Ishikawa (cell line): ENCODE measurements around the gene C11orf87.

Experiments
- CEBPB ChIP-seq: IDR thresholded peaks from 2 replicates; pipeline ENCODE4 v1.6.1; 2012
- CREB1 ChIP-seq: IDR thresholded peaks from 2 replicates; pipeline ENCODE4 v1.6.1; 2012; ENCODE audit warnings: low read depth
- EGR1 ChIP-seq: IDR thresholded peaks from 2 replicates; pipeline ENCODE4 v1.6.1; 2012
- EP300 ChIP-seq: IDR thresholded peaks from 2 replicates; pipeline ENCODE4 v1.6.1; 2012; ENCODE audit warnings: borderline replicate concordance
- FOXM1 ChIP-seq: IDR thresholded peaks from 2 replicates; pipeline ENCODE4 v1.6.1; 2012; ENCODE audit warnings: low read depth, borderline replicate concordance
- NFIC ChIP-seq: IDR thresholded peaks from 2 replicates; pipeline ENCODE4 v1.6.1; 2012
- RAD21 ChIP-seq: IDR thresholded peaks from 2 replicates; pipeline ENCODE4 v1.6.1; 2012; ENCODE audit warnings: low read depth
- TAF1 ChIP-seq: IDR thresholded peaks from 2 replicates; pipeline ENCODE4 v1.6.1; 2012; ENCODE audit warnings: low read depth, mild to moderate bottlenecking
- TCF12 ChIP-seq: IDR thresholded peaks from 2 replicates; pipeline ENCODE4 v1.6.1; 2012; ENCODE audit warnings: low read depth
- TEAD4 ChIP-seq: IDR thresholded peaks from 2 replicates; pipeline ENCODE4 v1.6.1; 2012
- YY1 ChIP-seq: IDR thresholded peaks from 2 replicates; pipeline ENCODE4 v1.6.1; 2012; ENCODE audit warnings: low read depth
- ZBTB7A ChIP-seq: IDR thresholded peaks from 2 replicates; pipeline ENCODE4 v1.6.1; 2012; ENCODE audit warnings: low read depth
- TF ChIP-seq, protein P1 (sequence below): IDR thresholded peaks from 2 replicates; pipeline ENCODE4 v1.6.1; 2012; ENCODE audit warnings: low read depth, mild to moderate bottlenecking
- TF ChIP-seq, protein P2 (sequence below): IDR thresholded peaks from 2 replicates; pipeline ENCODE4 v1.6.1; 2012
- TF ChIP-seq, protein P3 (sequence below): IDR thresholded peaks from 2 replicates; pipeline ENCODE4 v1.6.1; 2012

The C11orf87 gene

DNA sequence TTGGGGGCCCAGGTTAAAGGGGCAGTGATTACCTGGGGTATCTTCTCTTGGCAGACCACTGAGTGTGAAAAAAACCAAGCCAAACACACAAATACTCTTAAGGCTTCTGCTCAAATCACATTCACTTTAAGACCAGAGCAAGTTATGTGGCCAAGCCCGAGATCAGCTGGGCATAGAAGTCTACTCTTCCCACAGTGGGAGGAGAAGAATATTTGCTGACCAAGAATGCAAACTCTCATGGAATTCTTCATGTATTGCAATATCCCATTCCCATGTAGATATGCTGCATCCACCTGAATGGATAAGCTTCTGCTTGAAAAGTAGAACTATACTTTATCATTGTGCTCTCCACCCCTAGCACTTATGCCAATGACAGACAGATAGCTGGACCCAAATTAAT is 37.1 kb upstream of the C11orf87 start:
- TF ChIP-seq EP300 (no peak), RAD21 (no peak), TEAD4 (no peak), EGR1 (no peak), TAF1 (no peak), YY1 (no peak), NFIC (no peak), TCF12 (no peak), ZBTB7A (no peak), CEBPB (no peak), FOXM1 (no peak), CREB1 (no peak)
- TF ChIP-seq, protein P1, sequence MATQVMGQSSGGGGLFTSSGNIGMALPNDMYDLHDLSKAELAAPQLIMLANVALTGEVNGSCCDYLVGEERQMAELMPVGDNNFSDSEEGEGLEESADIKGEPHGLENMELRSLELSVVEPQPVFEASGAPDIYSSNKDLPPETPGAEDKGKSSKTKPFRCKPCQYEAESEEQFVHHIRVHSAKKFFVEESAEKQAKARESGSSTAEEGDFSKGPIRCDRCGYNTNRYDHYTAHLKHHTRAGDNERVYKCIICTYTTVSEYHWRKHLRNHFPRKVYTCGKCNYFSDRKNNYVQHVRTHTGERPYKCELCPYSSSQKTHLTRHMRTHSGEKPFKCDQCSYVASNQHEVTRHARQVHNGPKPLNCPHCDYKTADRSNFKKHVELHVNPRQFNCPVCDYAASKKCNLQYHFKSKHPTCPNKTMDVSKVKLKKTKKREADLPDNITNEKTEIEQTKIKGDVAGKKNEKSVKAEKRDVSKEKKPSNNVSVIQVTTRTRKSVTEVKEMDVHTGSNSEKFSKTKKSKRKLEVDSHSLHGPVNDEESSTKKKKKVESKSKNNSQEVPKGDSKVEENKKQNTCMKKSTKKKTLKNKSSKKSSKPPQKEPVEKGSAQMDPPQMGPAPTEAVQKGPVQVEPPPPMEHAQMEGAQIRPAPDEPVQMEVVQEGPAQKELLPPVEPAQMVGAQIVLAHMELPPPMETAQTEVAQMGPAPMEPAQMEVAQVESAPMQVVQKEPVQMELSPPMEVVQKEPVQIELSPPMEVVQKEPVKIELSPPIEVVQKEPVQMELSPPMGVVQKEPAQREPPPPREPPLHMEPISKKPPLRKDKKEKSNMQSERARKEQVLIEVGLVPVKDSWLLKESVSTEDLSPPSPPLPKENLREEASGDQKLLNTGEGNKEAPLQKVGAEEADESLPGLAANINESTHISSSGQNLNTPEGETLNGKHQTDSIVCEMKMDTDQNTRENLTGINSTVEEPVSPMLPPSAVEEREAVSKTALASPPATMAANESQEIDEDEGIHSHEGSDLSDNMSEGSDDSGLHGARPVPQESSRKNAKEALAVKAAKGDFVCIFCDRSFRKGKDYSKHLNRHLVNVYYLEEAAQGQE: no peak
- TF ChIP-seq, protein P2, sequence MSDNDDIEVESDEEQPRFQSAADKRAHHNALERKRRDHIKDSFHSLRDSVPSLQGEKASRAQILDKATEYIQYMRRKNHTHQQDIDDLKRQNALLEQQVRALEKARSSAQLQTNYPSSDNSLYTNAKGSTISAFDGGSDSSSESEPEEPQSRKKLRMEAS: no peak
- TF ChIP-seq, protein P3, sequence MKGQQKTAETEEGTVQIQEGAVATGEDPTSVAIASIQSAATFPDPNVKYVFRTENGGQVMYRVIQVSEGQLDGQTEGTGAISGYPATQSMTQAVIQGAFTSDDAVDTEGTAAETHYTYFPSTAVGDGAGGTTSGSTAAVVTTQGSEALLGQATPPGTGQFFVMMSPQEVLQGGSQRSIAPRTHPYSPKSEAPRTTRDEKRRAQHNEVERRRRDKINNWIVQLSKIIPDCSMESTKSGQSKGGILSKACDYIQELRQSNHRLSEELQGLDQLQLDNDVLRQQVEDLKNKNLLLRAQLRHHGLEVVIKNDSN: no peak

DNA sequence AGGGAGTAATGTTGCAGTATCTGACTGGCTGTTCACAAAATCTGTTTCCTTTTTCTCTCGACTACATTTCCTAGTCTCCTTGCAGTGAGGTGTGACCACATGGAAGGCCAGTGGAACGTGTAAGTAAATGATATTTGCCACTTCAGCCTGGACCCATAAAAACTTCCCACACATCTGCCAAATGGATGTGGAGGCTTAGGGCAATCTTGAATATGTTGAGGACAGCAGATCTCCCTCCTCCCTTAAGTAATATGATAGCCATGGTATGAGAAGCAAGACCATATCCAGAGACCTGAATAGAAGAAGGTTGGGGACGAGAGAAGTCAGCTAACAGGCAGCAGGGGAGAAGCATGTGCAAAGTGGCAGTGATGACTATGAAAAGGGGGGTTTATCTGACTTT is 33.0 kb upstream of the C11orf87 start:
- TF ChIP-seq CEBPB (no peak), YY1 (no peak), TEAD4 (no peak), EP300 (no peak), TAF1 (no peak)
- TF ChIP-seq, protein P2: no peak
- TF ChIP-seq, protein P3: no peak

DNA sequence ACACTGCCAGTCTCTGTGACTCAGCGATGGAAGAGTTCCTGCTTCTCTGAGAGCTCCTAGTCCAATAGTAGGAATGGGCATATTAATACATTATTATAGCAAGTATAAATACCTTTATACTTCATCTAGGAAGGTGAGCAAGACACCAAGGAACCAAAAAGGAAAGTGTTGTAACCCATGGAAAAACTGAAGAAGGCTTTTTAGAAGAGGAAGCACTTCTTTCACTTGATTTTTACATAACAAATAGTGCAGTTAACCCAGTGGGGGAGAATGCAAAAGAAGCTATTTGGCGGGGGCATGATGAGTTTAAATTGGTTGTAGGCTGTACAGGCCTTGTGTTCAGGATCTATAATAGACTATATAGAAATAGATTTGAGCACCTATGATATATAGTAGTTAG is 31.2 kb upstream of the C11orf87 start:
- TF ChIP-seq RAD21: no peak
- TF ChIP-seq CEBPB: no peak
- TF ChIP-seq, protein P3: no peak
- TF ChIP-seq, protein P1: no peak
- no peak for TF ChIP-seq TCF12
- no peak for TF ChIP-seq EGR1
- TF ChIP-seq YY1: no peak
- TF ChIP-seq EP300: no peak
- no peak for TF ChIP-seq NFIC
- TF ChIP-seq CREB1: no peak
- TF ChIP-seq ZBTB7A: no peak
- no peak for TF ChIP-seq FOXM1
- no peak for TF ChIP-seq TAF1
- TF ChIP-seq TEAD4: no peak
- TF ChIP-seq, protein P2: no peak

DNA sequence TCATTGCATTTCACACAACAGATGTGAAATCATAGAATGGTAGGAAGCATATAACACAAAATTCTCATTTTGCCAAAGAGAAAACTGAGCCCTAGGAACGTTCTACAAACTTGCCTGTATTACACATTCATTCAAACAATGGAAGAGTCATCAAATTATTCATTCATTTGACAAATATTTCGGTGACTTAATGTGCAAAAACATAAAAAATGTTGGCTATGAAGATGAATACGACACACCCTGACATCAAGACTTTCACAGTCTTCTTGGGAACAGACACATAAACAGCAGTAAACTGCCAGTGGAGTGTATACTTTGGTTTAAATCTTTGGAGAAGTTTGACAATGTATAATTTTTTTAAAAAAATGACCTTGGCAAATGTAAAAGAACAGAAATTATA is 20.4 kb upstream of the C11orf87 start:
- TF ChIP-seq CEBPB: no peak
- no peak for TF ChIP-seq EP300
- no peak for TF ChIP-seq NFIC
- TF ChIP-seq, protein P2: no peak
- TF ChIP-seq, protein P1: no peak
- no peak for TF ChIP-seq TEAD4
- TF ChIP-seq, protein P3: no peak
- no peak for TF ChIP-seq YY1
- no peak for TF ChIP-seq EGR1
- TF ChIP-seq TAF1: no peak
